NCI-H1436 treated with DMSO at 0.1 percent for 48 hours (cell line): ENCODE results near the gene NDRG4.

Experiments
- DNase-seq: peaks from one replicate; lab custom pipeline; 2025; lab: John Stamatoyannopoulos, UW

NDRG4 gene

DNA sequence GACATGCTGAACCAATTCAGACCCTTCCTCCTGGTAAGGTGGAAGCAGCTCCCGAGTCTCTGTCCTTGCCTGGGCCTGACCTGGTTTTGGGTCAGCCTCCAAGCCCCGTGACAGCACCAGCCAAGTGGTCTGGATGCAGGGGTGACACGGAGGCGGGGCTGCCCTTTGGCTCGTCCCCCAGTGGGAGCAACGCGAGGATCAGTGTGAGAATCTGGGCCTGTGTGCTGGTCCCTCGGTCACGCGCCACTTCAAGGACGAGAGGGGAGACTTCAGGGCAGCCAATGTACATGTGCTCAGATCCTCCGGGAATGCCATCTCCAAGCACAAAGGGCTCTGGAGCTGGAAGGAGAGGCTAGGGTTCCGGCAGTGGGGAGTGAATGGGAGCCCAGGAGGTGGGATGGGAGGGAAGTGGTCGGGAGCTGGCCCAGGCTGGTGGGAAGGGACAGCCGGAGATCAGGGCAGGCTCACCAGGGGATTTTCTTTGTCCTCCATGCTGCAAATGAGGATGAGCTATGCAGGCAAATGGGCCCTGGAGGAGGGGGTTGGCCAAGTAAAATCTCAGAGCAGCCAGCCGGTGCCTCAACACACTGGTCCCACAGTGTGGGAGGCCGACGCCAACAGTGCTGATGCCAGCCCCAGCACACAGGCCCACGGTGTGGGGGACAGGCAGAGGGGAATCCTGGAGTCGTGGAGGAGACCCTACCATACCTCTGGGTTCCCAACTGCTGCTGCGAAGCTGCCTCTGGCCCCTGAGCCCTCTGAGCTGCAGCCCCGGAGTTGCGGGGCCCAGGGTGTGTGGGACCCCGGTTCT lies 4.2 kb upstream of the NDRG4 start:
- no peak for DNase-seq

DNA sequence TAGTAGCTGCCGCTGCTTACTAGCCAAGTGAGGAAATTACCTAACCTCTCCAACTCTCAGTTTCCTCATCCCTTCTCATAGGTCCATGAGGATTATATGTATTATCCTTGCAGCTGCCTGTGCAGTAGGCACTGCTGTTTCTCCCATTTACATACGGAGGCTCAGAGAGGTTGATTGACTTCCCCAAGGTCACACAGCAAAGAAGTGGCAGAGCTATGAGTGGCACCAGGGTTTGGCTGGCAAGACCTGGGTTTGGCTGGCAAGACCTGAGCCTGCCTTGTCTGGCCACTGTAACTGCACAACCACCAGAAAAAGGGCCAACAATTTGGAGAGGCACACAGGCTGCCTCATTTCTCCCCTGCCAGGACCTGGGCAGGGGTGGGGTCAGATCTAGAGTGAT lies 2.5 kb upstream of the NDRG4 start:
- DNase-seq: no peak

- DNase-seq: no peak
Measured at GRCh38 chr16:58497935-58498334, 2.0 kb upstream of the NDRG4 start.

- no peak for DNase-seq
Measured at GRCh38 chr16:58498341-58499091, 1.4 kb upstream of the NDRG4 start.

DNA sequence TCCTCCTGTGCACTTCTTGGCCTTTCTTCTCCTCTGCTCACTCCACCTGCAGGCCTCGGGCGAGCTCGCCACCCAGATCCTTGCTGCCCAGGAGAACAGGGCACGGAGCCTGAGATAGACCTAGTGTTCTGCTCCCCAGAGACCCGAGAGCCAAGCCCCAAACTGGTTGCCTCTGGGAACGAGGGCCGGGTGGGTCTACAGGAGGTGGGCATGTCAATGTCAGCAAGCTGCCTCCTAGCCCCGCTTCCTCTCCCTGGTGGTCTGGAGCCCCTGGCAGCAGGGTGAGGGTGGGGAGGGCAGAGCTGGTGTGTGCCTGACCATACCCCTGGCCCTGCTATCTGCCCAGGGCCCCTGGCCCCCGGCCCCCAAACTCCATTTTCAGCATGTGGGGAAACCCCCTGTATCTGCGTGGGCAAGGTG lies 841 bp upstream of the NDRG4 start:
- DNase-seq: no peak

GRCh38 chr16:58500430-58501241 lies 693 bp downstream of the NDRG4 start:
- DNase-seq: no peak

- DNase-seq: no peak
Measured at GRCh38 chr16:58501242-58502131, 1.5 kb downstream of the NDRG4 start.

DNA sequence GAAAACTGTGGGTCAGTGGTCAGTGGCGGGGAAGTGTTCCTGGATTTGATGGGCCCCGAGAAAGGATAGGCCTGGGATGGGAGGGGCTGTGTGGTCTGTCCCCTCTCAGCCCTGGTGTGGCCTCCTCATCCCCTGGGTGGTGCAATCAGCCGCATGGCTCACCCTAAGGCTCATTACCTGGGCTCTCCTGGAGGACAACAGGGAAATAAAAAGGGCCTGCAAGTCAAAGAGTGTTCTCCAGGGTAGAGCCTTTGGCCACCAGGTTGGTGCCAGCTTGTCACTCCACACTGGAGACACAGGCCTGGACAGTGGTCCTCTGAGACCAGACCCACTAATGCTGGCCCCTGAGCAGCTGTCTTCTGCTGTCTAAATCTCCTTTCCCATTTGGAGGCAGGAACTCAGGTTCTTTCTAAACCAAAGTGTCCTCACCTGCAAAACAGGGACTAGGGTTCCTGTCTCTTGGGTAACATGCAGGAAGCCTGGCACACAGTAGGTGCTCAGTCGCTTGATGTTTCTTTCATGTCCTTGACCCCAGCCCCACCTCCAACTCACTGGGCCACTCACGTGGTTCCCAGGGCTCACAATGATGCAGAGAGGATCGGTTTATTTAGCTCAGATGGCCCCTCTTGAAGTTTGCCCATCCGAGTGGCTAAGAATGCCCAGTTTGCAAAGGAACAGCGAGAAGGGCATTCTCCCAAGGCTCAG lies 2.4 kb downstream of the NDRG4 start:
- DNase-seq: no peak

- no peak for DNase-seq
Measured at GRCh38 chr16:58503166-58503862, 3.4 kb downstream of the NDRG4 start.

DNA sequence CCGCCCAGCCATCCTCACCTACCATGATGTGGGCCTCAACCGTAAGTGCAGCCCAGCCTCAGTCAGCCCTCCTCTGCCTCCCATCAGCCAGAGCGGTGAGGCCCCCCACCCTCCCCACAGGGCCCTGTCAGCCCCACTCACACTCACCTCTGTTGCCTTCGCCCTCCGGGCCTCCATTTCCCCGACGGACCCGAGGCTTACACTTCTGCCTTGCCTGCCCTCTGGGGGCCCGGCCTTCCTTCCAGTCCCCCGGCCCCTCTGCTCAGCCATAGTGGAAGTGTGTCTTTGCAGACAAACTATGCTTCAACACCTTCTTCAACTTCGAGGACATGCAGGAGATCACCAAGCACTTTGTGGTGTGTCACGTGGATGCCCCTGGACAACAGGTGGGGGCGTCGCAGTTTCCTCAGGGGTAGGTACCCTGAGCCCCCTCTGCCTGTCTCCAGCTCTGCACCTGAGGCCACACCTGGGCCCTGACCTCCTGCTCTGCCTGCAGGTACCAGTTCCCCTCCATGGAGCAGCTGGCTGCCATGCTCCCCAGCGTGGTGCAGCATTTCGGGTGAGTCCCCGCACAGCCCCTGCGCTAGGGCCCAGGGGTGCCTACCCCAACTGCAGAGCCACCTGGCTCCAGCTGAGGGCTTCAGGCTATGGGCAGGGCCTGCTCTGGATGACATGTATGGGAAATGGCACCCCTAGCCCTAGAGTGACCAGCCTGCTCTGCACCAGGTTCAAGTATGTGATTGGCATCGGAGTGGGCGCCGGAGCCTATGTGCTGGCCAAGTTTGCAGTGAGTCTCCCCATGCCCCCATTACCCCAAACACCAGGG lies 4.1 kb downstream of the NDRG4 start:
- no peak for DNase-seq

DNA sequence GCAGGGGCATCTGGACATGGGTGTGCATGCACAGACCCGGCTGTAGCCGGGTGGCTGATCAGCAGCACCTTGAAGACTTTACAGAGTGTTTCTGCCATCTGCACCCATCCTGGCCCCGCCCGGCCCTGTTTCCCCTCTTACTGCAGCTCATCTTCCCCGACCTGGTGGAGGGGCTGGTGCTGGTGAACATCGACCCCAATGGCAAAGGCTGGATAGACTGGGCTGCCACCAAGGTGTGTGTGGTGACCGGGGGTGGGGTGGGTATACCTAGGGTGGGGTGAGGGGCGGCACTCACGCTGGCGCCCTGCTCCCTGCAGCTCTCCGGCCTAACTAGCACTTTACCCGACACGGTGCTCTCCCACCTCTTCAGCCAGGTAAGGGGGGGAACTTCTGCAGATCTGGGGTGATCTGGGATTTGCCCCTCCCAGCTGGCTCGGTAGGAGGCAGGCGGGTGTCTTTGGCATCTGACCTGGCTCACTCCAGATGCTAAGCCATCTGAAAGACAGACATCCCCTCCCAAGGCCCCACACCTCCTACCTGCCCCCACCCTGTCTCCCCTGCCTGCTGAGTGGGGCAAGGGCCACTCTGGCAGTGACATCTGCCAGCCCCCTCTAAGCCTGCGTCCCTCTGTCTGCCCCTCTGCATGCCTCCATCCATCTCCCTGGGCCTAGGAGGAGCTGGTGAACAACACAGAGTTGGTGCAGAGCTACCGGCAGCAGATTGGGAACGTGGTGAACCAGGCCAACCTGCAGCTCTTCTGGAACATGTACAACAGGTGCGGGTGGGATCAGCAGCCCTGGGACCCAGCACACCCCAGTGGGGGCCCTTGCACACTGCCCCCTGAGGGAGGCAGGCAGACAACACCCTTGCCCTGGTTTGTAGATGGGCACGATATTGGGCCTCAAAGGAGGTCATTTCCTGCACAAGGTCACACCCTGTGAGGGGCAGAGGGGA lies 6.6 kb downstream of the NDRG4 start:
- no peak for DNase-seq

- DNase-seq: no peak
Measured at GRCh38 chr16:58507195-58507962, 7.4 kb downstream of the NDRG4 start.

GRCh38 chr16:58507963-58508670 lies 8.2 kb downstream of the NDRG4 start:
- no peak for DNase-seq

DNA sequence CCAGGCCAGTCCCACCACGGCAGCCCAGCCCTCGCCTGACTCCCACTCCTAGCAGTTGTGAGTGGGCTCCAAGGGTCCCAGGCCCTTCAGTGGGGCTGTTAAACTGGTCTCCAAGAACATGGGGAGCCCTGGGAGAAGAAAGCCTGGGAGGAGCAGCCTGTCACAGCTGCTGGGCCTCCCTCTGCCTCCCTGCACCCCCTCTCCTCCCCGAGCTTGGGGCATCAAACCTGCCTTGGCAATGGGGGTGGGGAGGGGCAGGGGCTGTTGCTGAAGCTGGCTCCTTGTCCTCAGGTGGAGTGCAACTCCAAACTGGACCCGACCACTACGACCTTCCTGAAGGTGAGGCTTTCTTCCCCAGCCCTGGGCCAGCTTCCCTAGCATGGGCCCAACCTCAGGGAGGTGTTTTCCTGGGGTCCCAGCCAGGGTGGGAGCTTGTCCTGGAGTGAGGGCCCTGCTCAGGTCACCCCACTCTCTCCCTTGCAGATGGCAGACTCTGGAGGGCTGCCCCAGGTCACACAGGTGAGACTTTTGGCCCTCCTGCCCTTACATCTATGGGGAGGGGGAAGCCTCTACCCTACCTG lies 8.8 kb downstream of the NDRG4 start:
- DNase-seq: no peak

- no peak for DNase-seq
Measured at GRCh38 chr16:58509256-58510096, 9.5 kb downstream of the NDRG4 start.
